SW 1271 (cell line): ENCODE measurements around the gene UPK2.
"Not testable (repeated sequence)": the region's sequence is repeated elsewhere in the genome, so short reads cannot be mapped to it uniquely, and the experiment has no call there.

Experiments used
- DNase-seq, 2 experiments: peaks; one replicate each; lab custom pipeline; 2025; lab: John Stamatoyannopoulos, UW

The UPK2 gene

GRCh38 chr11:118938491-118939403, 17.4 kb upstream of the UPK2 start:
- no peak for DNase-seq

GRCh38 chr11:118939404-118939915, 16.6 kb upstream of the UPK2 start:
- DNase-seq: no peak

GRCh38 chr11:118939953-118940598, 16.0 kb upstream of the UPK2 start:
- no peak for DNase-seq

- DNase-seq: no peak
Measured at GRCh38 chr11:118947091-118947490, 9.0 kb upstream of the UPK2 start.

DNA sequence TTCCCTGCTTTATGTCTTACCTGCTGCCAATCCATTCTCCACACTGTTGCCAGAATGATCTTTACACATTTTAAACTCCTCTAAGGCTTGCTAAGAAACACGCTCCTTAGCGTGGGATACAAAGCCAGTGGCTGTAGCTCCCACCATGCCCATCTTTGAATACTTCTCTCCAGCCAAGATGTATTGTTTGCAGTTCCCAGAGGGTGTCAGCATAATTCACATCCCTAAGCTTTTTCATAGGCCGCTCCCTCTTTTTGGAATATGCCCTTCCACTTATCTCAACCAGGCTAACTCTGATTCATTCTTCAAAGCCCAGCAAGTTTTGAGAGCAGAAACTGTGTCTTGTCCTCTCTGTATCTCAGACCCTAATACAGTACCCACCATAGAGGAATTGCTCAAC, 8.1 kb upstream of the UPK2 start:
- no peak for DNase-seq

DNA sequence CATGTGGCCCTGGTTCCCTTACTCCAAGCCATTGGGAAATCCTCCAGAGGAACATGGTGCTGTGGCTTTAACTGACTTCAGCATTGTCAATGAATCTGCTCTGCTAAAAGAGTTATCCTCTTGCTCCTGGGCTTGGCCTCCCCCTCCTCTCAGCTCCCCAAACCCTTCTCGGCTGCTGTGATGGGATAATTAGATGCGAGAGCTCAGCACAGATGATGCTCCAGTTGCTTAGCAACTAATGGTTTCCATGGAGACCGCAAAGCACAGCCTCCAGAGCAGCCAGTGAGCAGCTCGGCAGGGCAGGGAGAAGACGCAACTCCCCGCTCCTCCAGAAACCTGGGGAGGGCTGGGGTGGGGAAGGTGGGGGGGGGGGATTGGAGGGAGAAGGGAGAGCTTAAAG, 2.8 kb upstream of the UPK2 start:
- DNase-seq: no peak

GRCh38 chr11:118953976-118954375, 2.1 kb upstream of the UPK2 start:
- DNase-seq: not testable (repeated sequence)

- no peak for DNase-seq
Measured at GRCh38 chr11:118956847-118957469, 860 bp downstream of the UPK2 start.

DNA sequence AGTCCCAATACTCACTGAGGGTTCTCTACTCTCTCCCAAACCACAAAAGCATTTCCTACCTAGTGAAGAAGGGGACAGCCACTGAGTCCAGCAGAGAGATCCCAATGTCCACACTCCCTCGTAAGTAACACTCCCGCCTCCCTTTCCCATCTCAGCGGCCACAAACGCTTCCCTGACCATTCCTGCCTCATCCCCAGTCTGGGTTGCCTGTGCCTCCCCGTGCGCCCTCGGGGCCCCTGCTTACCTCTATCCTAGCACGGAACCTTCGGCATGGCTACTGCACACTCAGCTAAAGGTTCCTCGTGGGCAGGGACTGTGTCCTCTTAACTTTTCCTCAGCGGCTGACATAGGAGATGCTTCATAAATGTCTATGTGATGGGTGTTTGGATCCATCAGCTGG, 1.5 kb downstream of the UPK2 start:
- DNase-seq: no peak

- no peak for DNase-seq
Measured at GRCh38 chr11:118957968-118958367, 1.9 kb downstream of the UPK2 start.

DNA sequence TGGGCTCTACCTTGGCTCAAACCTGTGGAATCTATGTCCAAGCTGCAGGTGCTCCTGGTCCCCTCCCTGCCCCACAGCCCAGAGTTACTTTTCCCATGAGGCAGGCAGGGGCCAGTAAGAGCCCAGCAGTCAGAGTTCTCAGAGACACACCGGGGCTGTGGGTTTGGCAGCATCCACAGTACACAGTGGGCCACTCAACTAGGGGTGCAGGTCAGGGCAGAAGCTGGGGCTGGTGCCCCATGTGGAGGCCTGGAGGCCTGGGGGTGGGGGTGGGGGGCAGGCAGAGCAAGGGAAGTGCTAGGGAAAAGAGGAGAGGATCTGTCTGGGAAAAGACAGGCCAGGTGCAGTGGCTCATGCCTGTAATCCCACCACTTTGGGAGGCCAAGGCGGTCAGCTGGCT, 2.5 kb downstream of the UPK2 start:
- no peak for DNase-seq

- DNase-seq: no peak
Measured at GRCh38 chr11:118961189-118961588, 5.1 kb downstream of the UPK2 start.

DNA sequence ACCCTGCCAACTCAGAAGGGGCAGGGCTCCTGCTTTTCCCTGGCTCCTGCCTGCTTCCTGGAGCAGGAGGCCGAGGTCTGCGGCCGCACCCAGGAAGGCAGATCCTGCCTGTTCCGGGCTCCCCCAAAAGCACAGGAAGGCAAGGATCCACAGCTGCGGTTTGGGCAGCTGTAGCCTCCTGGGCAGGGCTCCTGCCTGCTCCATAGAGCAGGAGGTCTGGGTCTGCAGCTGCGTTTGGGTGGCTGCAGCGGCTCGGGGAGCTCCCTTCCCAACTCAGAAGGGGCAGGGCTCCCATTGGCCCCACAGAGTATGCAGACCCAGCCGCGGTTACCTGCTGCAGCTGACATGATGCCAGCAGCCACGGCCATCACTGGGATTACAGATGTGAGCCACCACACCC, 5.5 kb downstream of the UPK2 start:
- no peak for DNase-seq

- DNase-seq: not testable (repeated sequence)
Measured at GRCh38 chr11:118969508-118969907, 13.4 kb downstream of the UPK2 start.

DNA sequence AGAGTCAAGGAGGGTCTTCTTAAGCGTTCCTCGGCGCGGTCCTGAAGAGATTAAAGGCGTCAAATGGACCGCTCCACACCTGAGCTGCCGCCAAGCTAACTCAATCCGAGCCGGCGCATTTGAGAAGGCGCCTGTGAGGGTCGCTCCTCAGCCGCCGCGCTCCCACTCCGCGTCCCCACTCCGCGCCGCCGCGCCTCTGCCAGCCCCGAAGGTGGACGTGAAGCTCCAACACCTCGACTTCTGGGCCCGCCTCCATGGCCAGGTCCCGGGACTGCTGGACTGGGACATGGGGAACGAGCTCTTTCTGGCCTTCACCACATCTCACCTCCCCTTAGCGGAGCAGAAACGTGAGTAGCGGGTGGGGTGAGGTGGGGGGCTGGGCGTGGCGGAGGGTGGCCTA, 15.5 kb downstream of the UPK2 start, which contains the start of gene FOXR1:
FOXR1 (plus strand) TSS at position 116 of the 400 bp plus-strand sequence; CDS start at position 287, 171 bp downstream.
- no peak for DNase-seq

DNA sequence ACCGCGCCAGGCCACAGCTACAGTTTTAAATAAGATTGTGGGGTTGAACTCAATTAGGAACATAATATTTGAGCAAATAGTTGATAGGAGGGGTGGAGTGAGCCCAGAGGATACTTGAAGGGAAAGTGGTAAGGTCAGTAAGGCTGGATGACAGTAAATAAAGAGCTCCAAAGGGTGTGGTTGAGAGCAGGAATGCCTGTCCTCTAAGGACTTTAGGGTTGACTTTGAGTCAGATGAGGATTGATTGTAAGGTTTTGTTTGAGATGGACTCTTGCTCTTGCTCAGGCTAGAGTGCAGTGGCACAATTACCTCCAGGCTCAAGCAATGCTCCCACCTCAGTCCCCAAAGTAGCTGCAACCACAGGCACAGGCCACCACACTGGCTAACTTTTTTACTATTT, 17.9 kb downstream of the UPK2 start:
- no peak for DNase-seq

DNA sequence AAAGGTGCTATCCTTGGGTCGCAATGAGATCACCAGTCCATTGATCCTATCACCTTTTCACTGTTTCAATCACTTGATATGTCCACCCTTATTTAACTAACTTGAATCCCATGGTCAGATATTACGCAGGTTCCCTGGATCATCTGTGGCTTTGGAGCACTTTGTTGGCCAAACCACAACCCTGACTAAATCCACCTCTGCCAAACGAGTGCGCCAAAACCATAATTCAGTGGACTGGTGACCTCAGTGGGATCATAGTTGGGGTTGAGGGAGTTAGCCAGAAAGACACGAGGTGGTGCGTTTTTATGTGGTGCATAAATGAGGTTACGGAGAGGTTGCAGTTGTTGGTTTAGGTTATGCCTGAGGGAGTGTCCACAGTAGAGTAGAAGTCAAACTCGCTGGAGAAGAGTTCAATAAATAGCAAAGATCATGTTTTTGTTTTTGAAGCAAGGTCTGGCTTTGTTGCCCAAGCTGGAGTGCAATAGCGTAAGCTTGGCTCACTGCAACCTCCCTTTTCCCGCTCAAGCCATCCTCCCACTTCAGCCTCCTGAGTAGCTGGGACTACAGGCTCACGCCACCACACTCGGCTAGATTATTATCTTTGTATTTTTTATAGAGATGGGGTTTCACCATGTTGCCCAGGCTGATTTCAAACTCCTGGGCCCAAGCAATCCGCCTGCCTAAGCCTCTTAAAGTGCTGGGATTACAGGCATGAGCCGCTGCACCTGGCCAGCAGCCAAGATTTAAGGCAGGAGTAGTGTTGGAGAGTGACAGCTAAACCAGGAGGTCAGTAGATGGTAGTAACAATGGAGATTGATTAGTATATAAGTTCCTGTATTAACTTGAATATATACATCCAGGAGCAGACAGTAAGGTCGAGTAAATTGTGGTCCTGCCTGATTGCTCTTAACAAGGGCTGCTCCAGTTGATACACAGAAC, 19.9 kb downstream of the UPK2 start:
- DNase-seq: no peak

DNA sequence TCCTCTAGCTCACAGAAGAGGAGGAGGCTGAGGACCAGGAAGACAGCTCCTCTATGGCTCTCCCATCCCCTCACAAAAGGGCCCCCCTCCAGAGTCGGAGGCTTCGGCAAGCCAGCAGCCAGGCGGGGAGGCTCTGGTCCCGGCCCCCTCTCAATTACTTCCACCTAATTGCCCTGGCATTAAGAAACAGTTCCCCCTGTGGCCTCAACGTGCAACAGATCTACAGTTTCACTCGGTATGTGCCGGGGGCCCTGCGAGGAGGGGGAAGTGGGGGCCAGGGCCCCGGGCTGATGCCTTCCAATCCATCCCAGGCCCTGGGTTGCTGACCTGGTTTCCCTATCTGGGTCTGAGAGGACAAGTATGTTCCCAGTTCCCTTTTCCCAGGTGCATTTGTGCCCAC, 23.3 kb downstream of the UPK2 start:
- DNase-seq: no peak

DNA sequence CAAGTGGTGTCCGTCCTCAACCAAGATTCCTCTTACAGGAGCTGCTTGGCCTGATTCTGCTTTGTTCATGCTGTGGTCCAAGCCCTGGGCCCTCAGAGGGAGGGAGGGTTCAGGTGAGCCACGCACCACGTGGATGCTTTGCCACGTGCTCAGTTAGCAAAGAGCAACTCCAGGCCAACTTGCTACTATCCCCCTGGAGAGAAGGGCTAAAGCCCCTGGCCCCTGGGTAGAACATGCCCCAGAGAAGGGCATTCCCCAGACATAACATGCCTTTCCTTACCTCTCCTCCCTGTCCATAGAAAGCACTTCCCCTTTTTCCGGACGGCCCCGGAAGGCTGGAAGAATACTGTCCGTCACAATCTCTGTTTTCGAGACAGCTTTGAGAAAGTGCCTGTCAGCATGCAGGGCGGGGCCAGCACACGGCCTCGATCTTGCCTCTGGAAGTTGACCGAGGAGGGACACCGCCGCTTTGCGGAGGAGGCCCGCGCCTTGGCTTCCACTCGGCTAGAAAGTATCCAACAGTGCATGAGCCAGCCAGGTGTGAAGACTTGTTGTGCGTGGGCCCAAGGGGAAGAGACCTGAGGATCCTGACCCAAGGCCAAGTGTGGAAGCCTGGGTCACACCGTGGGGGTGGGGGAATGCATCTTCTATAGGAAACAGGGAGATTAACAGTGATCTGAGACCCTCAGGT, 24.2 kb downstream of the UPK2 start:
- DNase-seq: no peak

DNA sequence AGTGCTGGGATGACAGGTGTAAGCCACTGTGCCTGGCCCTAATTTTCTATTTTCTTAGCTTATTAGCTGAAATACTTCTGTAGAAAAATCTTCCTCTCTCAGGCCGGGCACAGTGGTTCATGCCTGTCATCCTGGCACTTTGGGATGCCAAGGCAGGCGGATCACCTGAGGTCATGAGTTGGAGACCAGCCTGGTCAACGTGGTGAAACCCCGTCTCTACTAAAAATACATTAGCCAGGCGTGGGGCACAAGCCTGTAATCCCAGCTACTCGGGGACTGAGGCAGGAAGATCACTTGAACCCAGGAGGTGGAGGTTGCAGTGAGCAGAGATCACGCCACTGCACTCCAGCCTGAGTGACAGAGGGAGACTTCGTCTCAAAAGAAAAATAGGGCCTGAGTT, 28.2 kb downstream of the UPK2 start:
- not testable (repeated sequence) for DNase-seq

DNA sequence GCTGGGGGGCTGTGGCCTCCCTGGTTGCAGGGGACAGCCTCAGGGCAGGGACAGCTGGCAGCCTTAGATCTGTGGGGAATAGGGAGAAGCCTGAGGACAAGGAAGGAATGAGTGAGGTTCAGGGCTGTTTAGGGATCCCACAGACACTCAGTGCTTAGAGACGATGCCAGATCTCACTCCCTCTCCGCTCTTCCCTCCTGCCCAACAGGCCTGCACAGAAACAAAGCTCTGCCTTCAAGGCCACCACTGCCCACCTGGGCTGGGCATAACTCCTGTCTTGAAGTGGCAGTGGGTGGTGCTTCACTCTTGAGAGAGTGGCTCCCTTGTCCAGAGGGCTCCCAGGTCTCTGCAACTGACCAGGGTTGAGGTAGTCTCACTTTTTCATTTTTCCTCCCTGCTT, 28.7 kb downstream of the UPK2 start:
- DNase-seq: no peak
